HG03064 (cell line): Measurements from ENCODE around the gene PLXNA4.
"Not testable (repeated sequence)": the region's sequence is repeated elsewhere in the genome, so short reads cannot be mapped to it uniquely, and the experiment has no call there.

ENCODE experiments used
- ATAC-seq: cut with Tn5 transposase; IDR thresholded peaks from one replicate; pipeline ENCODE4 v1.9.1; 2021; ENCODE audit warnings: low read depth; ENCODE audit not compliant: unreplicated experiment

Gene PLXNA4

GRCh38 chr7:132575982-132576720, at the start of gene PLXNA4:
PLXNA4 (minus strand) TSS chr7:132576470; CDS start chr7:132508693, 67,777 bp downstream.
- ATAC-seq = no peak

DNA sequence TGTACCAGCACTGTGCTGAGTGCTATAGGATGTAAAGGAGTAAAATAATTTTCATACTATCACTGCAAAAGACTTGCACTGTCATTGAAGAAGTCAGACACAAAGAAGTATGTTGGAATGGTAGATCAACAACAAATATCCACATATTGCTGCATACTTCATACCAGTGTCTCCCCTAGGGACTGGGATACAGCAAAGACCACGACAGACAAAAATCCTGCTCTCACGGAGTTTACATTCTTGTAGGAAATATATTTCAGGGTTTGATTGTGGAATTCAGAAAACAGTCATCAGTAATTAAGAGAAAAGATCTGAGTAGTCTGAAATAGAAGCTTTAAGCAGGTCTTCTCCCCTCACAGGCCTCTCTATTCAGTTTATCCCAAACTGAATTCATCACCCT, 49.4 kb upstream of the PLXNA4 start:
- ATAC-seq = no peak

DNA sequence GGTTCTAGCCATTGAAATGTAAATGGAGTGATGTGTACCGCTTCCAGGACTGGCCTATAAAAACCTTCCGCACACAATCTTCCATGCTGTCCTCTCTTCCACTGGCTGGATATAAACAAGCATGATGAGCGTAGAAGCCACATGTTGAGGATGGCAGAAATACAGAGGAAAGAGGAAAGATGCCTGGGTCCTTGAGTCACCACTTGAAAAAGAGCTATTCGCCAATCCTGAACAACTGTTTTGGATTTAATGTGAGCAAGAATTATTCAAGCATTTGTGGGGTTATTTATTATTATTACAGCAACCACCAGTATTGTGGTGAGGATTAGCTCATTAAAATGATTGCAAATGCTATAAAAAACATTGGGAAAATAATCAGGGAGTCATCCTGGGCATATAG, 45.8 kb upstream of the PLXNA4 start:
- ATAC-seq = no peak

DNA sequence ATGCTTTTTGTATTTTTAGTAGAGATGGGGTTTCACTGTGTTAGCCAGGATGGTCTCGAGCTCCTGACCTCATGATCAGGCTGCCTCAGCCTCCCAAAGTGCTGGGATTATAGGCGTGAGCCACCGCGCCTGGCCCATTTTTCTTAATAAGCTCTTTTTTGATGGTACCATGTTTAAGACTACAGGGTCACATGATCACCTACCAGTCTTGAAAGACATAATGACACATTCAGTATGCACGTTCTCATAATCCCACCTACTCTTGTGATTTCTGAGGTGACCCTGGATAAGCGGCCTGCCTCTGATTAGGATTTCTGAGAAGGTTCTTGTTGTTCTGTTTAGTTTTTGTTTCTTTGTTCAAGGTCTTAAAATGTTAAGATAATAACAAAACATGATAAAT, 43.7 kb upstream of the PLXNA4 start:
- ATAC-seq = no peak

DNA sequence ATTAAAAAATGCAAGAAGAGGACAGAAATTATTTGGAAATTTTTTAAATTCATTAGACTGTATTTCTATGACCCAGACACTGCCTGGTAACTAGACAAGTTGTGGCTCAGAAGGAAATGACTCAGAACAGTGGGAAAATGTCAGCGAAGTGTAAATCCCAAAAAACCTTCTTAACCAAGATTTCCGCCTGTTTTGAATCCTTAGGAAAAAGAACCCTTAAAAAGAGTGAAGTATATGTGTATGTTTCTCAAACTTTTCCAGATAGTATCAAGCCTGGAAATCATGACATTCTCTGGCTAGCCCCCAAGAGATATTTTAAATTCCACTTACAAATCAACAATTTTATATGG, 42.7 kb upstream of the PLXNA4 start:
- ATAC-seq = no peak

GRCh38 chr7:132618271-132618955, 42.1 kb upstream of the PLXNA4 start:
- ATAC-seq = no peak

GRCh38 chr7:132614428-132615318, 38.4 kb upstream of the PLXNA4 start:
- no peak for ATAC-seq

- no peak for ATAC-seq
These were observed 37.5 kb upstream of the PLXNA4 start for GRCh38 chr7:132613737-132614136.

DNA sequence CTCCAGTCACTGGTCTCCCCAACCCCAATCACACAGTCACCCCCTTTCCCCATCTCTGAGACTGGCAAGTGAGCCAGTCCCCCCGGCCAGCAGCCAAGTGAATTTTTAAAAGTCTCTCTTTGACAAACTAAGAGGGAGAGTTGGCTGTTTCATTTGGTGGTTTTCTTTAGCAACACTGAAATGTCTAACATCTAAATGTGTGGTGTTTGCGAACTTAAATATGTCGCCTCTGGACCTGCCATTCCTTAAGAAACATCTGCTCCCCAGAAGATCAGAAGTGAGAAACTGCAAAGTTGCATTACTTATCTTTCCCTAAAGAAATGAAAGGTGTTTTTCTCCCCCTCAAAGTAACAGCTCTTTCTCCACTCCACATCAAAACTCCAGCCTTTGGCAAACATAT, 34.7 kb upstream of the PLXNA4 start:
- ATAC-seq = no peak

- no peak for ATAC-seq
These were observed 33.7 kb upstream of the PLXNA4 start for GRCh38 chr7:132609906-132610520.

- no peak for ATAC-seq
These were observed 33.0 kb upstream of the PLXNA4 start for GRCh38 chr7:132609222-132609621.

DNA sequence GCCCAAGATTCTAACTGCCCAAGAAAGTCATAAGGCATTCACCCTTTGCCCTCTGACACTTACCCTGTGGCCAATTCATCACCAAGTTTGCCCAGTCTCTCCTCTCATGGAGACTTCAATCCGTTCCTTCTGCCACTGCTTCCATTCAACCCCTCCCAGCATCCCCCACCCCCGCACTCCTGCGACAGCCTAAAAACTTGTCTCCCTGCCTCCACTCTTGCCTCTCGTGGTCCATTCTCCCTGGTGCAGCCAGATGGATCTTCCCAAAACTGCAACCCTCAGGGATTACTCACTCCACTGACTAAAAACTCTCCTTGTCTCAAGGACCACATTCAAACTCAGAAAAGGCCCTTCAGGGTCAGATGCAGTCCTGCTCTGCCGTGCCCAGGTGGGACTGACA, 32.3 kb upstream of the PLXNA4 start:
- no peak for ATAC-seq

DNA sequence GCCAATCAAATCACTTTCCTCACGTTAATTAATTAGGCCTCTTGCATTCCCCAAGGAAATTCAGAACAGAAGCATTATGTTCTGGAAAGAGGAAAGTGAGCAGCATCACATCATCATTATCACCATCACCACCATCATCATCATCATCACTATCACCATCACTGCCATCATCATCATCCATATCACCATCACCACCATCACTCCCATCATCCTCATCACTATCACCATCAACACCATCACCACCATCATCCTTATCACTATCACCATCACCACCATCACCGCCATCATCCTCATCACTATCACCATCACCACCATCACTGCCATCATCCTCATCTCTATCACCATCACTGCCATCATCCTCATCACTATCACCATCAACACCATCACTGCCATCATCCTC, 31.4 kb upstream of the PLXNA4 start:
- ATAC-seq = no peak

GRCh38 chr7:132604121-132604520, 27.9 kb upstream of the PLXNA4 start:
- ATAC-seq = no peak

DNA sequence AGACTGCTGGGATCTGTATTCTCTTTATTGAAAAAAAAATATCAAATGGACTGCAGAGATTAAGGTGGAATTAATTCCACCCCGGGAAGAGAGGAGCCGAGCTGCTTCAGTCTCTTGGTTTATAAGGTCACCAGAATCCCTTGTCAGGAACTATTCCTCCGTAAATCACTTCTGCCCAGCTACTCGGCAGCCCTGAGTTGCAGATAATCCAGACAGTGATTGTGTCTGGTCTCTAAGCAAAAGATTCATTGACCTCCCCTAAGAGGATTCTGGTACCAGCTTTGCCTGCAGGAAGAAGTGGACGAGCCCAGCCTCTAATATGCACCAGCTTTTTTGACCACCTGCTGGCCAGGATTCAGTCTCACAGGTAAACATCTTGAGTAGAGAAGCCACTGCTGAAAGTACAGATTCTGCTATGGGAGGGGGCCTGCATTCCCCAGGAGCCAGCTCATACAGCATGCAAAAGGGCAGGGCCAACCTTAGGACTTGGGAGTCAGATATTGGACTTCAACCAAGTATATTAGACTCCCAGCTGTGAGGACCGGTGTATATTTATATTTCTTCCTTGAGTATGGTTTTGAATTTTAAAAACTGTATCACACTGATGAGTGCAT, 27.1 kb upstream of the PLXNA4 start:
- no peak for ATAC-seq

GRCh38 chr7:132601783-132602182, 25.5 kb upstream of the PLXNA4 start:
- no peak for ATAC-seq

DNA sequence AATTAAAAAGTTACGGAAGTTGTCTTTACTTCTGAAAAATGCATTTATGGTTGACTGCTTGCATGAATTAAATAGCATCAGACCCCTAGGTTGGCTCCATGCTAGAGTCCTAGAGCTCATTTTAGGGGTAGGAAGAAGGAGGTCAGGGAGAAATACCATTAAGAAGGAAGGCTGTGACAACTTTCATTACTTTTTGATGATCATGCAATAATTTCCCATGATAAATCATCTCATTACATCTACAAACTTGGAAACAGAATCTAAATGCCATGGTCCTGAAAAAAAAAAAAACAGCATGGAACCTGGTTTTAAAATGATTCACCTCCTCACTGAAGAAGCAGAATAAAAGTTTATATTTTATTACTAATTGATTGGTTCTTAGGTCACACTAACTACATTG, 20.3 kb upstream of the PLXNA4 start:
- no peak for ATAC-seq

DNA sequence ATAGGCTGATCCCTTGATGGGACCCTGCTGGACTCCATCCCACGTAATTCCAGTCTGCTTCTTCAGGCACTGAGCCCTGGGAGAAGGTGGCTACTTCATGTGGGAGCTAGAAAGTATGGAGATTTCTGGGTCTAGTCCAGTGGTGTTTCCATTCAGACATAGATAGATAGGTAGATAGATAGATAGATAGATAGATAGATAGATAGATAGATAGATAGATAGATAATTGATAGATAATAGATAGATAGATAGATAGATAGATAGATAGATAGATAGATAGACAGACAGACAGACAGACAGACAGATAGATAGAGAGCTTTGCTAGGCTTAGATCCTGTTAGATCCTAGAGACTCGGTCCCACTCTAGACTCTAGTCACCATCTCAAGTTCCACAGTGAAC, 18.5 kb upstream of the PLXNA4 start:
- not testable (repeated sequence) for ATAC-seq

- no peak for ATAC-seq
These were observed 16.7 kb upstream of the PLXNA4 start for GRCh38 chr7:132592936-132593335.

DNA sequence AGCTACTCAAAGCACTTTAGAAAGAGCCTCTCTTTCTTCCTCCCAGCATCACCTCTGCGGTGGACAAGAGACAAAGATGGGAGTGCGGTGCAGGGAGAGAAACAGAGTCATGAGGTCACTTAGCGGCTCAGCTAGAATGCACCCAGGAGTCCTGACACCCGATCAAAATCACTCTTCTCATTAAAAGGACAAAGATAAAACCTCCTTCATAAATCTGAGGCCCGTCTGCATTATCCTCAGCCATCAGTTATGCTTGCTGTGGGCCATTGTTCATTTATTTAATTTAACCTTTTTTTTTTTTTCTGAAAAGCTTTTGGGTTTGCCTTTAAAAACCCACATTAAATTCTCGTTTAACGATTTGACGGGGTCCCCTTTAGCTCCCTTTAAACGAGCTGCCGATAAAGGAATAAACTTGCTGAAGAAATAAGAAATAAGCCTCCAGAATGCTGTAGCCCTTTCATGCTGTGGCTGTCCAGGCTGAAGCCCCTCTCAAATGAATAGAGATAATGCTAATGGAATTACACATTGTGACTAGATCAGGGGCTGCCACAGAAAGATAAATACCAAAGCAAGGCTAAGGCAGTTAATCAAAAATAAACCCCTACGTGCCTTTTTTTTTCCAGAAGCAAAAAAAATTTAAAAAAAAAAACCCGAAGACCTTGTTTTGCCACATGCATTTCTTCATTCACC, 16.1 kb upstream of the PLXNA4 start:
- no peak for ATAC-seq
